ENCODE results near the gene RHBDD1.

Gene RHBDD1

DNA sequence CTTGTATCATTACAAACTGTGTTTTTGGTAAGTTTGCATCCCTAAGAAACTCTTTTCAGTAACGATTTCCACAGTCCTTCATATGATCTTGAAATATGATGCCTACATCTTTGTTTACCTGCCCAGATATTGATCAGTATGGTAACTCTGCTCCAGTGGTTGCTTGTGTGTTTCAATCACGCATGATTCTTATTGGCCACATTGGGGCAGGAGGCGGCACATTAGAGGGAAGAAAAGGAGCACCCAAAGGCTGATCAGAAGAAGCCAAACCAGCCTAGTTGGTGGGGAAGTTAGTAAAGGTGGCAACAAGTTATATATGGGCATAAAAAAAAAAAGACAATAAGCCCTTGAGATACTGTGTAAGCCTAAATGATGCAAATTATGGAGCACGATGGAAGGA, 158.9 kb downstream of the RHBDD1 start:
- DNase-seq = no peak

DNA sequence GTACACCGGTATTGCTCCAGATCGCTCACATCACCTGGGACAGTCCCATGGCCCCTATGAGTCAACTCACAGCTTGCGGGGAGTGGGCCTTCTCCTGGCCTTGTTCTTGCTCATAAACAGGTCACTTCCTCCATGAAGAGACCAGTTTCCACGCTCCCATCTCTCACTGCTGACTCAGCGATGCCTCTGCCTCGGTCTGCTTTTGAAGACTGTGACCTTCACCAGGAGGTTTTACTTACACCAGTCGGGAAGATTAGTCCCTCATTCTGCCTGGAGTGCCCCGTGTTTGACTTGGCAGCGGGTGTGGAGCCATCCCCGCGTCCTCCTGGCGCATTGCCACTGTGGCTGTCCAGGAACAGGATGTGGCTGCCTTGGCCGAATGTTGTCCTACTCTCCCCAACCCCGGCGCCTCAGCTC, 159.8 kb downstream of the RHBDD1 start:
- DNase-seq = no peak

DNA sequence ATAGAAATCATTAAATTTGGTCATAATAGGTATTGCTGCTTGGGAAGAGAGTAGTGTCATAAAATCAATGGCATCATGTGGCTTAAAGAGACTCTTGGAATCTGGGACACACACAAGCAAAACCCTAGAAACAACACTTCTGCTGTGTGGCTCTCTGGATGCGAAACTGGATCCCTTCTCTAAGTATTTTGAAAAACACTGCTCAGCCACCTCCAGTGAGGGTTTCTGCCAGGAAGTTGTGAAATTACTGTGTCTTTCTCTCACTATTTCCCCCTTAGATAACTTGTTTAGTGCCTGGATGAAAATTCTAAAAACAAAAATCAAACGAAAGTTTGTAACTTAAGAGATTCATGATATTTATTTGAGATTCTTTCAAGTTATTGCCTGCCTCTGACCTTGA, 163.8 kb downstream of the RHBDD1 start:
- DNase-seq = no peak

DNA sequence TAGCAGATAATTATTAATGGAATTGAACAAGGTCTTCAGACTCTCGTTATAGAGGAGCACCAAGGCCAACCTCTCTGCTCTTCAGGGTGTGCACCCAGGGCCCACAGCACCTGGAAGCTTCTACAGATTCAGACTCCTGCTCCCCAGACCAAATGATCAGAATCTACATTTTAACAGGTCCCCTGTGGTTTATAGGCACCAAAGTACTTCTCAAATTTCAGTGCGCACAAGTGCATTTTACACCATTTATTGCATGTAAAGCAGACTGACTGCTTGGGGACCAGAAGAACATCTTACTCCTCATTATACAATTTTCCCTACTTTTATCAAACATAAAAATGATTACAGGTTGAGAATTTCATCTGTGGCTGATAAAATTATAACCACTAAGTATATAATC, 164.3 kb downstream of the RHBDD1 start:
- no peak for DNase-seq

DNA sequence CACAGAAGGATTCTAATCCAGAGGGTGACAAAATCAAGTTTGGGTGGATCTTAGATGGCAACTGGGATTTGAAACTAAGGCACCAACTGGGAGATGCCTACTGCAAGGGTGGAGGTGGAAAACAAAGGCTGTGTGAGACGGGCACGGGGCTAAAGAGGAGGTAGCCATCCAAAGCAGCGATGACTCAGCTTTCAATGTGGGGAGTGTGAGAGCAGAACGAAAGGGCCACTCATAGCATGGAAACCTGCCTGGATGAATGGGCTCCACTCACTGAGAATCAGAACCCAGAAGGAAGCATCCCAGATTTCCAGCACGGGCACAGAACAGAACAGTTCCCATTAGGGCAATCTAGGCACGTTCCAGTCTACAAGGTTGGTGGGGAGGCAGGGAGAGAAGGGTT, 168.6 kb downstream of the RHBDD1 start:
- no peak for DNase-seq

DNA sequence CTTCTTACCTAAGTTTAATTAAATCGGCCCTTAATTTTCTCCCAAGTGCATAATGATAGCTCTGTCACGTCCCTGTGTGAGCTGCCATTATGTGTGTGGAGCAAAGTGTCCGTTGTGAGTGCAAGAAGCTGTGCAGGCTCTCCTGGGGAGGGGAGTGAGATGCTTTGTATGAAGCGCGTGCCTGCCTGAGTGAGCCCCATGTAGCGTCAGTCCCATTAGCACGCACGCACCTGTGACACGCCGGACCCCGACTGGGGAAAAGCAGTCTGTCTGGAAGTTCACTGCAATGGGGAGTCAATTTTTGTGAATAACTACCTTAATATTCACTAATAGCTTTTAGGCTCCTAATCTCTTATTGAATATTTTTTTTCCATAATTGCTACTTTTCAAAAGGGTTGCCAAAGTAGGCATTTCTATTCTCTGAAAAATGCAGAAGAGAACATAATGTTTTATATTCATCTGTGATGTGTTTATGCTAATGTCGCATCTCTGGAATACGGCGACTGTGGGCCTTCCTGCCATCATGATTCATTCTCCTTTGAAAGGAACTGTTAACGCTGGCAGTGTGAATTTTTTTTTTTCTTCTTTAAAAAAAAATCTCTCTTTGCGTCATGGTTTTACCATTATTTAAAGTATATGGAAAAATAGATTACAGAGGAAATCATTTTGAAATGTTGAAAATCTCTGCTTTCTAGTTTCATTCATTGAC, 170.5 kb downstream of the RHBDD1 start:
- DNase-seq = no peak

DNA sequence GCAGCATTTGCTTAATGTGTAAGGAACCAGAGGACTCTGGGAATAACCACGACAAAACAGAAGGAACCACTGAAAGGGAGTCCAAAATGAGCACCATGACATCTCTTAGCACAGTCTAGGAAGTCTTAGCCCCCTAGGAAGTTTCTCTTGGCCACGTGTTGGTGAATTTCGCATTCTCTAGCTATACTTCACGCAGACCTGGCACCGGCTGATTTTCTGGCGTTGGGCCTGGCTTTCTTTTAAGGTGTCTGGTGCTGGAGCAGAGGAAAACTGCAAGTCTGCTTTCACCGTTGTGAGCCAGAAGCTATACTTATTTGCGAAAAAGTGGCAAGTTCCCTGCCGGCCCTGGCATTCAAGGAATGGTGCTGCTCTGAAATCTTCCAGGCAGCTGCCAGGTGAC, 171.3 kb downstream of the RHBDD1 start:
- DNase-seq = no peak

DNA sequence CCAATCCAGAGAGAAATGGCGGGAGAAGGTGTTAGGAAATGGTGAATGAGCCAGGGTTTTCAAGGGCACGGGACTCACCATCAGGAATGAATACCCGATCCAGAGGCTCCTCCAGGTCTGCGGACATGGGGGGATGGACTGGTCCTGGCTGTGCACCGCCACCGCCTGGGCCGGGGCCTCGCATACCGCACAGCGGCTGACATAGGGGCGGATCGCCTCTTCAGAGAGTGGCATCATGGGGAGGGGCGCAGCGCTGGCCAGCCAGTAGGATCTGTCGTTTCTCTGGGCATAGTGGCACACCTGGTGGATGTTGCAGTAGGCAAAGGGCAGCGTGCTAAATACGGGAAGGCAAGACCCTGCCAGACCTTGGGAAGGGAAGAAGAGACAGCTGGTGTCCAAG, 172.1 kb downstream of the RHBDD1 start:
- DNase-seq = no peak

DNA sequence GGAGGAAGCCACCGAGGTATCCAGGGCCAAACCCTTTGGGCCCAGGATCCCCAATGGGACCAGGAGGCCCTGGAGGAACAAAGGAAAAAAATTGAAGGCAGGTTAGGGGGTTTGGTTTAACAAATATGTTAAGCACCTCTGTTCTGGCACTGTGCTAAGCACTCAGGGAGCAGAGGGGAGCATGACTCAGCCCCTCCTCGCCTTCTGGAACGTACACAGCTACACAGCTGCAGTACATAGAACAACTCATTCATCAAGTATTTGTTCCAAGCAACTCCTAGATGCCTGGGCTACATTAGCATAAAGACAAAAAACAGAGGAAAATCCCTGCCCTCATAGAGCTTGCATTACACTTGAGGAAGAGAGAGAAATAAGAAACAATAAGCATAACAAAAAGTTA, 174.6 kb downstream of the RHBDD1 start:
- no peak for DNase-seq

DNA sequence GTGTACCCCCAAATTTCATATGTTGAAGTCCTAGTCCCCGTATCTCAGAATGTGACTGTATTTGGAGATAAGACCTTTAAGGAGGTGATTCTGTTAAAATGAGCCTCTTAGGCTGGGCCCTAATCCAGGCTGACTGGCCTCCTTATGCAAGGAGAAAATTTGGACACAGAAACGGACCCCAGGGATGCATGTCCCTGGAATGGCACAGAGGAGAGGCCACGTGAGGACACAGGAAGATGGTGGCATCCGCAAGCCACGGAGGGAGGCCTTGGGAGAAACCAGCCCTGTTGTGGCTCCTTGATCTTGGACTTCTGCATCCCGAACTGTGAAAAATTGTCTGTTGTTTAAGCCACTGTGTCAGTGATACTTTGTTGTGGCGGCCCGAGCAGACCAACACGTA, 177.5 kb downstream of the RHBDD1 start:
- no peak for DNase-seq

DNA sequence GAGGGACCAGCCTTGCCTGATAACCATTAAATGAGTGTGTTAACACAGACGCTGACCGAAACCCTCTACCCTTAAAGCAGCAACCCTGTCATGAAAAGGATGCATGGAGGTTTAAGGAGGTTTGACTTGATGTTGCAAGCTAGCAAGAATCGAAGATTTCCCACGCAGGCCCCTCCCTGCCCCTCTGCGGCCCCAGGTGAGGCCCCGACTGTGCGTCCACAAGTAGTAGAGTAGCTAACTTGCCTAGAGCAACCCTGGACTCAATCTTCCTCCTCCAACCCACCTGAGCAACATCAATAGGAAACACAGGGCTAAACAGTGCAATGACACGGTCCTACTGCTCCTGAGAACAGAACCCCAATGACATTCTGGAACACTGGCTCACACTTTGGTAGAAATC, 178.0 kb downstream of the RHBDD1 start:
- no peak for DNase-seq

DNA sequence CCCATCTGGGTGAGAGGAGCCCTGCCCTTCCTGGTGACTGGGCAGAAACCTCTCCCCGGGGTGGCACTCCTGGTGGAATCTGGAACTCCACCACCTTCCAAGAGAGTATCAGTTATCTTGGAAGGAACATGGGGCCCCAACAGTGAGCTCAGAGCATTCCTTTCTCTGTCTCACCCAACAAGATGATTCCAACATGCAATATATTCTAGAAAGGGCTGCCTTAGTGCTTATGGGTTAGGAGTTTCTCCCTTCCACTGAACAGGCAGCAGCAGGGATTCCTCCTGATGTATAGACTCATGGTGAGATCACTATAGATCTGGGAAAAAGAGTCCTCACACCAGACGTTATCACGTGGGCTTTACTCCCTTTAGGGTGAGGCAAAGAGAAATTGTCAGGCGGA, 181.0 kb downstream of the RHBDD1 start:
- DNase-seq = no peak

DNA sequence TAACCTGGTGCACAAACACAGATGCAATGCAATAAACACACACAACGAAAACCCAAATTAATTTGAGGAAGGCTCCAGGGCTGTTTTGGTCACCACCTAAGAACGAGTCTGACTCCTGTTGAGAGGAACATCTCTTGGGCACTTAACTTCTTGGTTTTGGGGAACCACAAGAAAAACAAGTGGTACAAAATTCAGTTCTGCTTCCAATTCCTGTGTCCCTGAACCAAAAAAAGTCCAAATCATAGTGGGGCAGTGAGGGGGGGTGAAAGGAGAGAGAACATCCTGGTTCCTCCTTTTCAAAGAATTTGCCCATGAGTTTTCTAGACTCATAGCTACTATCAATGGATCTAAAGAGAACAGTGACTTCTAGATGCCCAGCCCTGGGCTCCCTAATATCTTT, 184.6 kb downstream of the RHBDD1 start:
- DNase-seq = no peak

DNA sequence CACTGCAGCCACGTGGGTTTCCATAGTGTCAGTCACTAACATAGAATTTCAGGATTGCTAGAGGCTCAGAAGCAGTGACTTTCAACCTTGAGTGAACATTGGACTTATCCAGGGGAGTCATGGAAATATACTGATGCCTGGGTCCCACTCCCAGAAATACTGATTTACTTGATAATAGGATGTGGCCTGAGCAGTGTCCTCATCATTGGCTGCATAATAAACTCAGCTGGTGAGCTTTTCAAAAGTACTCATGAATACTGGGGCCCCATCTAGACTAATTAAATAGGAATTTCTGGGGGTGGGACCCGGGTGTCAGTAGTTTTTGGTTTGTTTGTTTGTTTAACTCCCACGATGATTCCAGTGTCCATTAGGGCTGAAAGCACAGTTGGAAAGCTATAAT, 186.8 kb downstream of the RHBDD1 start:
- no peak for DNase-seq

DNA sequence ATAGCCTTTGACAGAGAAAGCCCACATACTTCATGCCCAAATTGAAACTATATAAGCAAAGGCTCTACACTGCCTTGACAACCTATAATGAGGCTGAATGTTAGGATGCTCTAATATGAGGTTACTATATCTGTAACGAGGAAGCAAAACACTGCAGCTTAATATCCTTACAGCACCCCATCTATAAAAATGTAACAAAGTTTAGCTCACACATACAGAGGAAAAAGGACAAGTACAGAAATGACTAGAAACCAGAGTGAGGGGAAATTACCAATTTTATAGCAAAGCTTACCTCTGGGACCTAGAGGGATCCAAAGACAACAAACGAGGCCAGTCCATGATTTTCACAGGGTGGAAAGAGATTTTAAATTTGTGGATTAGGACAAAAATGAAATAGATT, 189.7 kb downstream of the RHBDD1 start:
- no peak for DNase-seq

DNA sequence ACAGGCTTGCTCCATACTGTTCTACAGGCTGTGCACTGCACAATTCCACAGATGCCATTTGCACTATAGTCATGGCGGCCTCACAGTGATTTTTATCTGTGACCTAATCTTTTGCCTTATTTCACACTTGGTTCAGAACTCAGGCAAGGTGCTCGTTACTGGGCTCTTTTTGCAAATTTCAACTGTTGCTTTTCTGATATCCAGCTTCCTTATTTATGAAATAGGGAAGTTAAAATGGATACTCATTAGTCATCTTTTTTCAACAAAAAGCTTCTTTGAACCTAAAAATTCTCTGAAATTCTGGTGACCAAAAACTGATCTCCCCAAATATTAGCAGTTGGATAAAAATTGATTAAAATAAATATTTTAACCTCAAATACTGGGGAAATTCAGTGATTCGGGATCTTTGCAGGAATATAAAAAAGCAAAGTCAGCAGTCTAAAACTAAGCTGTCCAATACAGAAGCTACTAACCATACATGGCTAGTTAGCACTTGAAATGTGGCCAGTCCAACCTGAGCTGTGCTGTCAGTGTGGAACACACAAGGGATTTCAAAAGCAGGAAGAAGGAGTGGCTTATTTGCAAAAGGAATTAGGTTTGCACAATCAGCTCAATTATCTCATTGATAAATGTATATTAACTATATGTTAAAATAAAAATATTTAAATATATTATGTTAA, 193.7 kb downstream of the RHBDD1 start:
- DNase-seq = no peak

DNA sequence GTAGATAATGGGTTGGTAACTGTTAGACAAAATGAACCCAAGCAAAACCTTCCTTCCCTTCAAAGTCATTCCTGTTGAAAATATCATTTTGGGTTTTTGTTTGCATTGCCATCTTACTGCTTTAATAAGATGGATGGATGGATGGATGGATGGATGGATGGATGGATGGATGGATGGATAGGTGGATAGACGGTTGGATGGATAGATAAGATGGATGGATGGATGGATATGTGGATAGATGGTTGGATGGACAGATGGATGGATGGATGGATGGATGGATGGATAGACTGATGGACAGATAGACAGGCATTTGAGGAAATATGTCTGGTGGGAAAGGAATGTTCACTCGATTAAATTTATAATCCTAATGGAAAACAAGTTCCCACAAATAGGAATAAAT, 194.9 kb downstream of the RHBDD1 start:
- no peak for DNase-seq

DNA sequence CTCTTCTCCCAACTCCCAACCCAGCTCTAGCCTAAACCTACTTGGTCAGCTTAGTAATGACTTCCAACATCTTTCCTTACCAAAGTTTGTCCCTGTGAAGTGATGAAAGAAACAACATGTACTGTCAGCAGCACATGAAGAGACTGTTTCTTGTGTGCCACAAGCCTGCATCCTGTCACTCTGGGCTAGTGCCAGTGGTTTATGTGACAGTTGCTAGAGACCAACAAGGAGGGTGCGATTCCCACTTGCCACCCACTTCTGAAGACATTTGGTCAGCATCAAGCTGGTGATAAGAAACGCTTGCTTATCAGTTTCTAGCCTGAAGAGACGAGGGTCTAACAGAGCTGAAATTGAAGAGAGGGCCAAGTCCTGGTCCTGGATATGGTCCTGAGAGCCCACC, 195.5 kb downstream of the RHBDD1 start:
- DNase-seq = no peak

DNA sequence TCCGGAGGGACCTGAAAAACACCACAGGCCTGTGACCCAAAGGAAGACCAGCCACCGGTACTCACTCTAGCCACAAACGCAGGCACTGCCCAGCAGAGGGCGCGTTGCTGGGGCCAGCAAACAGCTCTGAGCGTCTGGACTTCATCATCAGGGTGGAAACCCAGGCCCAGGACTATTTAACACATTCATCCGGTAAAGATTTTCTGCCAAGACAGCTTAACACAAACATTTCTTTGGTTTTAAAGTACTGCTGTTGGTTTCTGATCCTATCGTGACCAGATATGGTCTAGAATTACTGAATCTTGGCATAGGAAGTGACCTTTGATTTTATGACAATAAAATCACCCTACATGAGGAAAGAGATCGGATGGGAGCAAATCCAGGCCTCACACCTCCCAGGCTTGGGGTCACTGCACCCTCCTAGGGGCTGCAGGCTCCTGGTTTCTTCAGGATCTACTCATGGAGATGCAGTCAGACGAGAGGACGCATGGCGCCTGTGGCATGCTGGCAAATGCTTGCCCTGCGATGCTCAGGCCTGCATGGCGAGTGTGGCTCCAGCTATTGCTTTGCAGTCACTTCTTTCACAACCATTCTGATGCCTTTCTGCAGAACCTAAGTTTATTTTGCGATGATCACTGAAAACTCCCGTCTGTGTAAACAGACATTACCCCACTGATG, 197.8 kb downstream of the RHBDD1 start:
- no peak for DNase-seq

DNA sequence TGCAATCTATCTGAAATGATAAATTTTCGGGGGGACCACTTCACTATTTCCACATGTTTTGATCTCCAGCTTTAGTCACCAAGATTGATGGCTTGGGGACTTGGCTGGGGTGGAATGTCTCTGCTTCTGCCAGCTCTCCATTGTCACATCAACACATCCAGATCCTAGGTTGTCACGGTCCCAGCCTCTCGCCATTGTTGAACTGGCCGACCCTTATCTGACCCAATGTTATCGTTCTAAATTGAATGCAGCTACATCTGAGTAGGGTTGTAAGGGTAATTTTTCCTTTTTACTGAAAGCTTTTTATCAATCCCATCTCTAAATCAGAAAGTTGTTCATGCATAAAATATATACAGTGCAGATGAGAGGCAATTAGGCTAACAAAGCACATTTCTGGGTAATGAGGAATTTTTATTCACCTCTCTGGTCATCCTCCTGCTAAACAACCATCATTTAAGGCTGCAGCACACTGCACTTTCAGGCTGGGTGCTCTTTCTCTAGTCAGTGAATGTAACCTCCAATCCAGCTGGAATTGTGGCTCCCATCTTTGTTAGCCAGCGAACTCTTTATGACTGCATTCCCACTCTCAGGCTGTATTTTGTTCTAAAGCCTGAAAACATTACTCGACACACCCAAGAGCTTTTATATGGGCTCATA, 200.0 kb downstream of the RHBDD1 start:
- no peak for DNase-seq

DNA sequence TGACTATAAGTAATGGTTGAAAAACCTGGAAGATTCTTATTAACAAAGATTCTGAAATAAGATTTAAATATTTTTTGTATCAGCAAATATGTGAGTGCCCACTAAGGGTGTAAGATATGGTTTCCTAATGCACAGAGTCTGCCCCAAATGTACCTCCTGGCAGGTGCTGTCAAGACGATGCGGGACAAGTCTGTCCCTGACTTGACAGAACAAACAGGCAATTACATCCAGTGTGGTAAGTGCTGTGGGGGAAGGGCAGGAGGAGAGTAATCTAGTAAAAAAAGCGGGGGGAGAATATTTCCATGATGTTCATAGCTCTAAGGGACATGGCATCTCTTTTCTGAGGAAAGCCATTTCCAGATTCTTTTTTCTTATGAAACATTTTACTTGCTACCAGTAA, 200.7 kb downstream of the RHBDD1 start:
- DNase-seq = no peak

DNA sequence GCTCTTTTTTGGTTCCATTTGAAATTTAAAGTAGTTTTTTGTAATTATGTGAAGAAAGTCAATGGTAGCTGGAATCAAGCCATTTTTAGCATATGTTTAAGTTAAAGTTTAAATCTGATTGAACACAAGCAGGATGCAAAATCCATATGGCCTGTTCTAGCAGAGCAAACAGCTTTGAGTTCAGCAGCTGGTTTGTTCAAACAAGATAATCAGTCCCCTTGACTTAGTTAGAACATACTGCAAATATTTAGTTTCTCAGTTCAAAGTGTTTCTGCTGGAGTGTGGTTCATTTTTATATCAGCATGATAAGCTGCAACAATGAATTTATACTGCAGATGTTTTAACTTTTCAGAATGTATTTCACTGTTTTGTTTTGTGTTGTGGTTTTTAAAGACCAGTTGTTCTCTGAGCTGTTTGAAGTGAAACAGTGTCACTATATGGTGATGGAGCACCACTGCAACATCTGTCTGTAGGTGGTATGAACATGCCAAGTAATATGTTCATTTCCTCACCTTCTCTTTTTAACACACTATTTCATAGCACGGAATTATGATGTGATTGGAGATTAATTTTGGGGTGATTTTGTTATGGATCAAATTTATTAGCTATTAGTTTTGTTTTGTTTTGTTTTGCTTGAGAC, 202.8 kb downstream of the RHBDD1 start:
- DNase-seq = no peak

DNA sequence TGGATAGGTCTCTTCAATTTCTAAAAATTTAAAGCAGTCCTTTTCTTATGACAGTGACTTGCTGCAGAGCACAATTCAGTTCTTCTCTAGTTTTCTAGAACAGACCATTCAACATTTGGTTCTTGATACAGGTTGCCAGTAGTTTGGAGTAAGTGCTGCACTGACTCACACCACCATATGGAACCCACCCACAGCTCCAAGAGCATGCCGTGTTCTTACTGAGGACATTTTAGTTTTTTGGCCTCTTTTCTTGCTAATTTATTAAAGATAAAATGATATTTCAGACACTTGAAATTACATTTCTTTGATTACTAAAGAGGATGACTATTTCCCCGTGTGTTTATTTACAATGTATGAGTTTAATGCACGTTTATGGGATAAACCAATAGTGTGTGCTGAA, 208.1 kb downstream of the RHBDD1 start:
- DNase-seq = no peak
